Measurements from ENCODE around the gene DGAT2. TPM values are rescaled to one million over a fixed set of nuclear protein-coding genes. Genes with fewer than 3 reads are reported as not detected.

DGAT2 gene
- polyA plus RNA-seq, 1 donor (not counting 4 experiments of a cell fraction or from before 2014, with no cell fraction given): 1.8 TPM

DNA sequence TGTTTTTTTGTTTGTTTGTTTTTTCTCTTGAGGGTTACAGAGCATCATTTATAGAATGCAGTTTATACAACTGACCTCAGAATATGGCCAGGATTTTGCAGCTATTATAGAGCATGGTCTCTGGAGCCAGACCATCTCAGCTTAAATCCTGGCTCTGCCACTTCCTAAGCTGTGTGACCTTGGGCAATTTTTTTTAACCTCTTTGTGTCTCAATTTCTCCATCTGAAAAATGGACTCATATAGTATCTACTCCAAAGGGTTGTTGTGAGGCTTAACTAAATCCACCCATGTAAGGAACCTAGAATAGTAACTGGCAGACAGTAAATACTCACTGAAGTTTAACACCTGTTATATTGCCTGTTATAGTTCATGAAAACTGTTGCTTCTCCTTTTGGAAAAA lies 8.3 kb upstream of the DGAT2 start:
- Histone ChIP-seq H4K20me1 (ENCODE audit: control insufficient read depth, extremely low read depth, insufficient read depth, low read length) (no peaks in the 10 kb centered on the region), H3K4me2 (ENCODE audit: control insufficient read depth, extremely low read depth, insufficient read depth, low read depth, low read length) (no peak overlapping the region), H3K36me3 (ENCODE audit: control insufficient read depth in 2 of 2, extremely low read depth in 1 of 2, insufficient read depth in 2 of 2, low read length in 2 of 2) (no peaks in the 10 kb centered on the region), H2AFZ (ENCODE audit: control insufficient read depth, low read length) (no peak overlapping the region), H3K27ac (ENCODE audit: control insufficient read depth, insufficient read depth, low read length) (no peak overlapping the region), H3K9ac (ENCODE audit: control insufficient read depth, extremely low read depth, insufficient read depth, low read length) (no peak overlapping the region), H3K79me2 (ENCODE audit: control insufficient read depth, insufficient read depth, low read length) (no peaks in the 10 kb centered on the region), H3K4me3 (ENCODE audit: control insufficient read depth in 2 of 3, extremely low read depth in 1 of 3, insufficient read depth in 2 of 3, low read depth in 1 of 3, low read length in 3 of 3) (no peak overlapping the region), H3K9me3 (ENCODE audit: control insufficient read depth, low read depth, low read length) (no peaks in the 10 kb centered on the region), H3K27me3 (ENCODE audit: control insufficient read depth, extremely low read depth, insufficient read depth, low read length) (no peaks in the 10 kb centered on the region), H3K4me1 (ENCODE audit: control insufficient read depth, extremely low read depth, insufficient read depth, low read length) (peaks cover 7% of the 10 kb centered on the region), H3K9me1 (ENCODE audit: control insufficient read depth, extremely low read depth, insufficient read depth, low read length) (no peaks in the 10 kb centered on the region)
- TF ChIP-seq CTCF (optimal IDR thresholded peaks at IDR 0.05 in 1 of 3, IDR thresholded peaks at IDR 0.05 in 1 of 3, conservative IDR thresholded peaks at IDR 0.05 in 1 of 3; ENCODE audit: extremely low read depth in 1 of 3, insufficient read depth in 2 of 3, low read length in 3 of 3): no peak
- no peak for FAIRE-seq
- no peak for DNase-seq (ENCODE audit: low read depth, low spot score)
- dilution Hi-C loops (cut with MboI; ENCODE audit: extremely low pct_ligation_motif_present, low sequenced_read_pairs): no loop called here

GRCh38 chr11:75760710-75761493 lies 7.7 kb upstream of the DGAT2 start:
- Histone ChIP-seq H3K9me1 (ENCODE audit: control insufficient read depth, extremely low read depth, insufficient read depth, low read length) (no peaks in the 10 kb centered on the region), H3K4me2 (ENCODE audit: control insufficient read depth, extremely low read depth, insufficient read depth, low read depth, low read length) (no peak overlapping the region), H3K27ac (ENCODE audit: control insufficient read depth, insufficient read depth, low read length) (no peak overlapping the region), H4K20me1 (ENCODE audit: control insufficient read depth, extremely low read depth, insufficient read depth, low read length) (no peaks in the 10 kb centered on the region), H3K4me1 (ENCODE audit: control insufficient read depth, extremely low read depth, insufficient read depth, low read length) (peaks cover 7% of the 10 kb centered on the region), H3K4me3 (ENCODE audit: control insufficient read depth in 2 of 3, extremely low read depth in 1 of 3, insufficient read depth in 2 of 3, low read depth in 1 of 3, low read length in 3 of 3) (no peak overlapping the region), H3K9me3 (ENCODE audit: control insufficient read depth, low read depth, low read length) (no peaks in the 10 kb centered on the region), H3K36me3 (ENCODE audit: control insufficient read depth in 2 of 2, extremely low read depth in 1 of 2, insufficient read depth in 2 of 2, low read length in 2 of 2) (no peaks in the 10 kb centered on the region), H3K9ac (ENCODE audit: control insufficient read depth, extremely low read depth, insufficient read depth, low read length) (no peak overlapping the region), H3K79me2 (ENCODE audit: control insufficient read depth, insufficient read depth, low read length) (no peaks in the 10 kb centered on the region), H3K27me3 (ENCODE audit: control insufficient read depth, extremely low read depth, insufficient read depth, low read length) (no peaks in the 10 kb centered on the region), H2AFZ (ENCODE audit: control insufficient read depth, low read length) (no peak overlapping the region)
- dilution Hi-C loops (cut with MboI; ENCODE audit: extremely low pct_ligation_motif_present, low sequenced_read_pairs): no loop called here
- DNase-seq (ENCODE audit: low read depth, low spot score) (no peak), FAIRE-seq (no peak)
- no peak for TF ChIP-seq EZH2 (IDR thresholded peaks at IDR 0.05; ENCODE audit: low read length)
- no peak for TF ChIP-seq CTCF (optimal IDR thresholded peaks at IDR 0.05 in 1 of 3, IDR thresholded peaks at IDR 0.05 in 1 of 3, conservative IDR thresholded peaks at IDR 0.05 in 1 of 3; ENCODE audit: extremely low read depth in 1 of 3, insufficient read depth in 2 of 3, low read length in 3 of 3)
